ENCODE data around the gene MGRN1. TPM values are rescaled to one million over a fixed set of nuclear protein-coding genes. Genes with fewer than 3 reads are reported as not detected.

The MGRN1 gene
- total RNA-seq, 1 donor from 2014 or later: 91.5 TPM

GRCh38 chr16:4604401-4604800, 20.2 kb upstream of the MGRN1 start:
- Histone ChIP-seq H3K79me2 (ENCODE audit: insufficient read depth, low read length) (no peaks in the 10 kb centered on the region), H3K4me1 (ENCODE audit: insufficient read depth, low read length) (no peaks in the 10 kb centered on the region), H3K27ac (ENCODE audit: low read depth, low read length) (no peak overlapping the region), H3K4me3 (ENCODE audit: insufficient read depth, low read depth, low read length) (no peak overlapping the region), H3K4me2 (ENCODE audit: low read length) (no peak overlapping the region), H3K9ac (ENCODE audit: low read length) (no peak overlapping the region), H3K9me3 (ENCODE audit: insufficient read depth, low read depth, low read length) (no peaks in the 10 kb centered on the region), H3K27me3 (ENCODE audit: insufficient read depth, low read length) (peaks cover 7% of the 10 kb centered on the region), H4K20me1 (ENCODE audit: insufficient read depth, low read length) (peaks cover 20% of the 10 kb centered on the region), H3K36me3 (ENCODE audit: insufficient read depth, low read length) (no peaks in the 10 kb centered on the region), H2AFZ (ENCODE audit: low read depth, low read length) (no peak overlapping the region)
- H3K4me3 Mint-ChIP-seq (ENCODE audit: unreplicated experiment): no peak overlapping the region
- no peaks in the 10 kb centered on the region for H3K36me3 Mint-ChIP-seq (ENCODE audit: low read depth, unreplicated experiment)
- peaks cover 2% of the 10 kb centered on the region for H3K27me3 Mint-ChIP-seq (ENCODE audit: low read depth, unreplicated experiment)
- DNase-seq (ENCODE audit: low read depth): no peak
- no peak for TF ChIP-seq CTCF (IDR thresholded peaks at IDR 0.05; ENCODE audit: insufficient read depth, low read depth, low read length)
- no peak for TF ChIP-seq EZH2 (IDR thresholded peaks at IDR 0.05; ENCODE audit: insufficient read depth, low read length)
- H3K27ac Mint-ChIP-seq (ENCODE audit: unreplicated experiment): no peak overlapping the region
- no peaks in the 10 kb centered on the region for H3K9me3 Mint-ChIP-seq (ENCODE audit: unreplicated experiment)
- FAIRE-seq: no peak
- no peaks in the 10 kb centered on the region for H3K4me1 Mint-ChIP-seq (ENCODE audit: low read depth, unreplicated experiment)

GRCh38 chr16:4606354-4606753, 18.3 kb upstream of the MGRN1 start:
- H3K9ac ChIP-seq (ENCODE audit: low read length): no peak overlapping the region
- no peak overlapping the region for H3K4me3 ChIP-seq (ENCODE audit: insufficient read depth, low read depth, low read length)
- no peaks in the 10 kb centered on the region for H3K36me3 ChIP-seq (ENCODE audit: insufficient read depth, low read length)
- no peak overlapping the region for H2AFZ ChIP-seq (ENCODE audit: low read depth, low read length)
- Mint-ChIP-seq H3K9me3 (ENCODE audit: unreplicated experiment) (no peaks in the 10 kb centered on the region), H3K4me3 (ENCODE audit: unreplicated experiment) (no peak overlapping the region), H3K36me3 (ENCODE audit: low read depth, unreplicated experiment) (no peaks in the 10 kb centered on the region), H3K27me3 (ENCODE audit: low read depth, unreplicated experiment) (no peaks in the 10 kb centered on the region), H3K27ac (ENCODE audit: unreplicated experiment) (no peak overlapping the region), H3K4me1 (ENCODE audit: low read depth, unreplicated experiment) (no peaks in the 10 kb centered on the region)
- DNase-seq (ENCODE audit: low read depth): no peak
- FAIRE-seq: no peak
- no peak overlapping the region for H3K4me2 ChIP-seq (ENCODE audit: low read length)
- H3K9me3 ChIP-seq (ENCODE audit: insufficient read depth, low read depth, low read length): no peaks in the 10 kb centered on the region
- peaks cover 38% of the 10 kb centered on the region for H4K20me1 ChIP-seq (ENCODE audit: insufficient read depth, low read length)
- no peak overlapping the region for H3K27ac ChIP-seq (ENCODE audit: low read depth, low read length)
- H3K27me3 ChIP-seq (ENCODE audit: insufficient read depth, low read length): peaks cover 4% of the 10 kb centered on the region
- peaks cover 14% of the 10 kb centered on the region for H3K79me2 ChIP-seq (ENCODE audit: insufficient read depth, low read length)
- no peaks in the 10 kb centered on the region for H3K4me1 ChIP-seq (ENCODE audit: insufficient read depth, low read length)
- TF ChIP-seq CTCF (IDR thresholded peaks at IDR 0.05; ENCODE audit: insufficient read depth, low read depth, low read length): no peak
- no peak for TF ChIP-seq EZH2 (IDR thresholded peaks at IDR 0.05; ENCODE audit: insufficient read depth, low read length)

GRCh38 chr16:4607841-4608703, 16.6 kb upstream of the MGRN1 start:
- Histone ChIP-seq H4K20me1 (ENCODE audit: insufficient read depth, low read length) (peaks cover 54% of the 10 kb centered on the region), H3K79me2 (ENCODE audit: insufficient read depth, low read length) (peaks cover 31% of the 10 kb centered on the region), H3K9me3 (ENCODE audit: insufficient read depth, low read depth, low read length) (no peaks in the 10 kb centered on the region), H3K9ac (ENCODE audit: low read length) (no peak overlapping the region), H3K27ac (ENCODE audit: low read depth, low read length) (no peak overlapping the region), H2AFZ (ENCODE audit: low read depth, low read length) (no peak overlapping the region), H3K27me3 (ENCODE audit: insufficient read depth, low read length) (peaks cover 4% of the 10 kb centered on the region), H3K4me1 (ENCODE audit: insufficient read depth, low read length) (peaks cover 4% of the 10 kb centered on the region), H3K4me2 (ENCODE audit: low read length) (no peak overlapping the region), H3K36me3 (ENCODE audit: insufficient read depth, low read length) (no peaks in the 10 kb centered on the region), H3K4me3 (ENCODE audit: insufficient read depth, low read depth, low read length) (no peak overlapping the region)
- Mint-ChIP-seq H3K4me3 (ENCODE audit: unreplicated experiment) (no peak overlapping the region), H3K36me3 (ENCODE audit: low read depth, unreplicated experiment) (no peaks in the 10 kb centered on the region), H3K4me1 (ENCODE audit: low read depth, unreplicated experiment) (no peaks in the 10 kb centered on the region), H3K27ac (ENCODE audit: unreplicated experiment) (no peak overlapping the region), H3K9me3 (ENCODE audit: unreplicated experiment) (no peaks in the 10 kb centered on the region), H3K27me3 (ENCODE audit: low read depth, unreplicated experiment) (no peaks in the 10 kb centered on the region)
- no peak for FAIRE-seq
- TF ChIP-seq CTCF (IDR thresholded peaks at IDR 0.05; ENCODE audit: insufficient read depth, low read depth, low read length) (no peak), EZH2 (IDR thresholded peaks at IDR 0.05; ENCODE audit: insufficient read depth, low read length) (no peak)
- no peak for DNase-seq (ENCODE audit: low read depth)

Data from astrocyte (in vitro differentiated cells and primary cell).